ENCODE data around the gene KCNJ15. TPM values are rescaled to one million over a fixed set of nuclear protein-coding genes. Genes with fewer than 3 reads are reported as not detected.

KCNJ15 gene
- total RNA-seq, 1 experiment from 2014 or later: not detected

GRCh38 chr21:38260426-38260825 is 3.6 kb downstream of the KCNJ15 start:
- BruUV-seq (replicated peaks): no TSS peak
- CTCF ChIA-PET: no interaction called here
- intact Hi-C loops (cut with micrococcal nuclease; ENCODE audit: unreplicated experiment): no loop called here

GRCh38 chr21:38261851-38262250 is 5.1 kb downstream of the KCNJ15 start:
- Mint-ChIP-seq H3K27me3 (ENCODE audit: insufficient read depth, unreplicated experiment) (peaks cover 15% of the 10 kb centered on the region), H3K4me1 (ENCODE audit: low read depth, unreplicated experiment) (no peaks in the 10 kb centered on the region), H3K4me3 (ENCODE audit: unreplicated experiment) (no peak overlapping the region), H3K27ac (ENCODE audit: unreplicated experiment) (no peak overlapping the region), H3K9me3 (ENCODE audit: unreplicated experiment) (no peaks in the 10 kb centered on the region), H3K36me3 (ENCODE audit: insufficient read depth, unreplicated experiment) (no peaks in the 10 kb centered on the region)
- ChIA-PET CTCF (no interaction called here), POLR2A (no interaction called here)
- DNase-seq: no peak
- TF ChIP-seq, protein P1, sequence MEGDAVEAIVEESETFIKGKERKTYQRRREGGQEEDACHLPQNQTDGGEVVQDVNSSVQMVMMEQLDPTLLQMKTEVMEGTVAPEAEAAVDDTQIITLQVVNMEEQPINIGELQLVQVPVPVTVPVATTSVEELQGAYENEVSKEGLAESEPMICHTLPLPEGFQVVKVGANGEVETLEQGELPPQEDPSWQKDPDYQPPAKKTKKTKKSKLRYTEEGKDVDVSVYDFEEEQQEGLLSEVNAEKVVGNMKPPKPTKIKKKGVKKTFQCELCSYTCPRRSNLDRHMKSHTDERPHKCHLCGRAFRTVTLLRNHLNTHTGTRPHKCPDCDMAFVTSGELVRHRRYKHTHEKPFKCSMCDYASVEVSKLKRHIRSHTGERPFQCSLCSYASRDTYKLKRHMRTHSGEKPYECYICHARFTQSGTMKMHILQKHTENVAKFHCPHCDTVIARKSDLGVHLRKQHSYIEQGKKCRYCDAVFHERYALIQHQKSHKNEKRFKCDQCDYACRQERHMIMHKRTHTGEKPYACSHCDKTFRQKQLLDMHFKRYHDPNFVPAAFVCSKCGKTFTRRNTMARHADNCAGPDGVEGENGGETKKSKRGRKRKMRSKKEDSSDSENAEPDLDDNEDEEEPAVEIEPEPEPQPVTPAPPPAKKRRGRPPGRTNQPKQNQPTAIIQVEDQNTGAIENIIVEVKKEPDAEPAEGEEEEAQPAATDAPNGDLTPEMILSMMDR (IDR thresholded peaks at IDR 0.05; ENCODE audit: insufficient read depth in 1 of 2, low read depth in 1 of 2, low read length in 1 of 2, severe bottlenecking in 1 of 2, unreplicated experiment in 1 of 2): no peak
- no TSS peak for BruUV-seq (replicated peaks)
- intact Hi-C loops (cut with micrococcal nuclease; ENCODE audit: unreplicated experiment): no loop called here
- H3K36me3 ChIP-seq (ENCODE audit: control insufficient read depth, insufficient read depth, low read length): no peaks in the 10 kb centered on the region
- no peaks in the 10 kb centered on the region for H3K27me3 ChIP-seq (replicated peaks; ENCODE audit: control insufficient read depth, insufficient read depth, low read length)
- no peak overlapping the region for H3K4me3 ChIP-seq (ENCODE audit: low read depth, low read length)
- H3K9me3 ChIP-seq: no peaks in the 10 kb centered on the region
- H3K4me1 ChIP-seq: no peaks in the 10 kb centered on the region

More at GRCh38 chr21:38260426-38260825, 3.6 kb downstream of the KCNJ15 start:
- Mint-ChIP-seq H3K4me1 (ENCODE audit: low read depth, unreplicated experiment) (no peaks in the 10 kb centered on the region), H3K36me3 (ENCODE audit: insufficient read depth, unreplicated experiment) (no peaks in the 10 kb centered on the region), H3K27me3 (ENCODE audit: insufficient read depth, unreplicated experiment) (peaks cover 8% of the 10 kb centered on the region), H3K9me3 (ENCODE audit: unreplicated experiment) (no peaks in the 10 kb centered on the region), H3K4me3 (ENCODE audit: unreplicated experiment) (no peak overlapping the region), H3K27ac (ENCODE audit: unreplicated experiment) (no peak overlapping the region)
- POLR2A ChIA-PET: no interaction called here
- Histone ChIP-seq H3K36me3 (ENCODE audit: control insufficient read depth, insufficient read depth, low read length) (no peaks in the 10 kb centered on the region), H3K9me3 (no peaks in the 10 kb centered on the region), H3K27me3 (replicated peaks; ENCODE audit: control insufficient read depth, insufficient read depth, low read length) (no peaks in the 10 kb centered on the region), H3K4me3 (ENCODE audit: low read depth, low read length) (no peak overlapping the region), H3K4me1 (no peaks in the 10 kb centered on the region)
- TF ChIP-seq, protein P1 (IDR thresholded peaks at IDR 0.05; ENCODE audit: insufficient read depth in 1 of 2, low read depth in 1 of 2, low read length in 1 of 2, severe bottlenecking in 1 of 2, unreplicated experiment in 1 of 2): no peak
- no peak for DNase-seq

DNA sequence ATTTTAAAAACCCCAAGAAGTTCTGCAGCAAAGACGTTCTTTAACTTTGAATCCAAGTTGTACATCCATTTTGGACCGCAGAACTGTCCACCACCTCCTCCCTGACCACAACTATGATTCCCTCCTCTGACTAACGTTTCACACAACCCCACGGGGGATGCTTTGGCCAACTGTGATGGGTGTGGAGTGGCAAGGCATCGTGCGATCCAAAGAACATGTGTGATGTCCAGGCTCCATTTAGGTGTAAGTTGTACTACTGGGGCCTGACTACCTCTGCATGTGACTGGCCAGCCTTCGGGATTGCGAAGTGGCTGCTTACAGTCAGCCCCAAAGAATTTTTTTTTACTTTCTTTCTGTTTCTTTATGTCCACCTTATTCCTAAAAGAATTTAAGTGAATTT is 6.7 kb downstream of the KCNJ15 start:
- Histone ChIP-seq H3K36me3 (ENCODE audit: control insufficient read depth, insufficient read depth, low read length) (no peaks in the 10 kb centered on the region), H3K9me3 (no peaks in the 10 kb centered on the region), H3K27me3 (replicated peaks; ENCODE audit: control insufficient read depth, insufficient read depth, low read length) (no peaks in the 10 kb centered on the region), H3K4me3 (ENCODE audit: low read depth, low read length) (no peak overlapping the region), H3K4me1 (no peaks in the 10 kb centered on the region)
- Mint-ChIP-seq H3K27ac (ENCODE audit: unreplicated experiment) (no peak overlapping the region), H3K4me1 (ENCODE audit: low read depth, unreplicated experiment) (no peaks in the 10 kb centered on the region), H3K36me3 (ENCODE audit: insufficient read depth, unreplicated experiment) (no peaks in the 10 kb centered on the region), H3K27me3 (ENCODE audit: insufficient read depth, unreplicated experiment) (peaks cover 17% of the 10 kb centered on the region), H3K9me3 (ENCODE audit: unreplicated experiment) (no peaks in the 10 kb centered on the region), H3K4me3 (ENCODE audit: unreplicated experiment) (no peak overlapping the region)
- ChIA-PET CTCF (no interaction called here), POLR2A (no interaction called here)
- TF ChIP-seq, protein P1 (IDR thresholded peaks at IDR 0.05; ENCODE audit: insufficient read depth in 1 of 2, low read depth in 1 of 2, low read length in 1 of 2, severe bottlenecking in 1 of 2, unreplicated experiment in 1 of 2): no peak
- no peak for DNase-seq
- BruUV-seq (replicated peaks): no TSS peak
- intact Hi-C loops (cut with micrococcal nuclease; ENCODE audit: unreplicated experiment): no loop called here
